ENCODE data around the gene NSG1. TPM values are rescaled to one million over a fixed set of nuclear protein-coding genes. Genes with fewer than 3 reads are reported as not detected.

The NSG1 gene
- total and polyA plus RNA-seq, 2 of the 8 experiments (the other 6 are each of a cell fraction or from before 2014, with no cell fraction given): 35.7 to 61.4 TPM

- TF ChIP-seq, protein P1, sequence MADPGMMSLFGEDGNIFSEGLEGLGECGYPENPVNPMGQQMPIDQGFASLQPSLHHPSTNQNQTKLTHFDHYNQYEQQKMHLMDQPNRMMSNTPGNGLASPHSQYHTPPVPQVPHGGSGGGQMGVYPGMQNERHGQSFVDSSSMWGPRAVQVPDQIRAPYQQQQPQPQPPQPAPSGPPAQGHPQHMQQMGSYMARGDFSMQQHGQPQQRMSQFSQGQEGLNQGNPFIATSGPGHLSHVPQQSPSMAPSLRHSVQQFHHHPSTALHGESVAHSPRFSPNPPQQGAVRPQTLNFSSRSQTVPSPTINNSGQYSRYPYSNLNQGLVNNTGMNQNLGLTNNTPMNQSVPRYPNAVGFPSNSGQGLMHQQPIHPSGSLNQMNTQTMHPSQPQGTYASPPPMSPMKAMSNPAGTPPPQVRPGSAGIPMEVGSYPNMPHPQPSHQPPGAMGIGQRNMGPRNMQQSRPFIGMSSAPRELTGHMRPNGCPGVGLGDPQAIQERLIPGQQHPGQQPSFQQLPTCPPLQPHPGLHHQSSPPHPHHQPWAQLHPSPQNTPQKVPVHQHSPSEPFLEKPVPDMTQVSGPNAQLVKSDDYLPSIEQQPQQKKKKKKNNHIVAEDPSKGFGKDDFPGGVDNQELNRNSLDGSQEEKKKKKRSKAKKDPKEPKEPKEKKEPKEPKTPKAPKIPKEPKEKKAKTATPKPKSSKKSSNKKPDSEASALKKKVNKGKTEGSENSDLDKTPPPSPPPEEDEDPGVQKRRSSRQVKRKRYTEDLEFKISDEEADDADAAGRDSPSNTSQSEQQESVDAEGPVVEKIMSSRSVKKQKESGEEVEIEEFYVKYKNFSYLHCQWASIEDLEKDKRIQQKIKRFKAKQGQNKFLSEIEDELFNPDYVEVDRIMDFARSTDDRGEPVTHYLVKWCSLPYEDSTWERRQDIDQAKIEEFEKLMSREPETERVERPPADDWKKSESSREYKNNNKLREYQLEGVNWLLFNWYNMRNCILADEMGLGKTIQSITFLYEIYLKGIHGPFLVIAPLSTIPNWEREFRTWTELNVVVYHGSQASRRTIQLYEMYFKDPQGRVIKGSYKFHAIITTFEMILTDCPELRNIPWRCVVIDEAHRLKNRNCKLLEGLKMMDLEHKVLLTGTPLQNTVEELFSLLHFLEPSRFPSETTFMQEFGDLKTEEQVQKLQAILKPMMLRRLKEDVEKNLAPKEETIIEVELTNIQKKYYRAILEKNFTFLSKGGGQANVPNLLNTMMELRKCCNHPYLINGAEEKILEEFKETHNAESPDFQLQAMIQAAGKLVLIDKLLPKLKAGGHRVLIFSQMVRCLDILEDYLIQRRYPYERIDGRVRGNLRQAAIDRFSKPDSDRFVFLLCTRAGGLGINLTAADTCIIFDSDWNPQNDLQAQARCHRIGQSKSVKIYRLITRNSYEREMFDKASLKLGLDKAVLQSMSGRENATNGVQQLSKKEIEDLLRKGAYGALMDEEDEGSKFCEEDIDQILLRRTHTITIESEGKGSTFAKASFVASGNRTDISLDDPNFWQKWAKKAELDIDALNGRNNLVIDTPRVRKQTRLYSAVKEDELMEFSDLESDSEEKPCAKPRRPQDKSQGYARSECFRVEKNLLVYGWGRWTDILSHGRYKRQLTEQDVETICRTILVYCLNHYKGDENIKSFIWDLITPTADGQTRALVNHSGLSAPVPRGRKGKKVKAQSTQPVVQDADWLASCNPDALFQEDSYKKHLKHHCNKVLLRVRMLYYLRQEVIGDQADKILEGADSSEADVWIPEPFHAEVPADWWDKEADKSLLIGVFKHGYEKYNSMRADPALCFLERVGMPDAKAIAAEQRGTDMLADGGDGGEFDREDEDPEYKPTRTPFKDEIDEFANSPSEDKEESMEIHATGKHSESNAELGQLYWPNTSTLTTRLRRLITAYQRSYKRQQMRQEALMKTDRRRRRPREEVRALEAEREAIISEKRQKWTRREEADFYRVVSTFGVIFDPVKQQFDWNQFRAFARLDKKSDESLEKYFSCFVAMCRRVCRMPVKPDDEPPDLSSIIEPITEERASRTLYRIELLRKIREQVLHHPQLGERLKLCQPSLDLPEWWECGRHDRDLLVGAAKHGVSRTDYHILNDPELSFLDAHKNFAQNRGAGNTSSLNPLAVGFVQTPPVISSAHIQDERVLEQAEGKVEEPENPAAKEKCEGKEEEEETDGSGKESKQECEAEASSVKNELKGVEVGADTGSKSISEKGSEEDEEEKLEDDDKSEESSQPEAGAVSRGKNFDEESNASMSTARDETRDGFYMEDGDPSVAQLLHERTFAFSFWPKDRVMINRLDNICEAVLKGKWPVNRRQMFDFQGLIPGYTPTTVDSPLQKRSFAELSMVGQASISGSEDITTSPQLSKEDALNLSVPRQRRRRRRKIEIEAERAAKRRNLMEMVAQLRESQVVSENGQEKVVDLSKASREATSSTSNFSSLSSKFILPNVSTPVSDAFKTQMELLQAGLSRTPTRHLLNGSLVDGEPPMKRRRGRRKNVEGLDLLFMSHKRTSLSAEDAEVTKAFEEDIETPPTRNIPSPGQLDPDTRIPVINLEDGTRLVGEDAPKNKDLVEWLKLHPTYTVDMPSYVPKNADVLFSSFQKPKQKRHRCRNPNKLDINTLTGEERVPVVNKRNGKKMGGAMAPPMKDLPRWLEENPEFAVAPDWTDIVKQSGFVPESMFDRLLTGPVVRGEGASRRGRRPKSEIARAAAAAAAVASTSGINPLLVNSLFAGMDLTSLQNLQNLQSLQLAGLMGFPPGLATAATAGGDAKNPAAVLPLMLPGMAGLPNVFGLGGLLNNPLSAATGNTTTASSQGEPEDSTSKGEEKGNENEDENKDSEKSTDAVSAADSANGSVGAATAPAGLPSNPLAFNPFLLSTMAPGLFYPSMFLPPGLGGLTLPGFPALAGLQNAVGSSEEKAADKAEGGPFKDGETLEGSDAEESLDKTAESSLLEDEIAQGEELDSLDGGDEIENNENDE (IDR thresholded peaks at IDR 0.05; ENCODE audit: insufficient replicate concordance, low read length): no peak
- TF ChIP-seq TCF12 (IDR thresholded peaks at IDR 0.05; ENCODE audit: low read depth, low read length) (no peak), TAF7 (optimal IDR thresholded peaks at IDR 0.05; ENCODE audit: borderline replicate concordance, low read depth, low read length) (no peak), JUN (IDR thresholded peaks at IDR 0.05; ENCODE audit: low read depth, low read length) (no peak), RFX5 (IDR thresholded peaks at IDR 0.05; ENCODE audit: borderline replicate concordance, low read depth, low read length) (no peak)
- TF ChIP-seq, protein P2, sequence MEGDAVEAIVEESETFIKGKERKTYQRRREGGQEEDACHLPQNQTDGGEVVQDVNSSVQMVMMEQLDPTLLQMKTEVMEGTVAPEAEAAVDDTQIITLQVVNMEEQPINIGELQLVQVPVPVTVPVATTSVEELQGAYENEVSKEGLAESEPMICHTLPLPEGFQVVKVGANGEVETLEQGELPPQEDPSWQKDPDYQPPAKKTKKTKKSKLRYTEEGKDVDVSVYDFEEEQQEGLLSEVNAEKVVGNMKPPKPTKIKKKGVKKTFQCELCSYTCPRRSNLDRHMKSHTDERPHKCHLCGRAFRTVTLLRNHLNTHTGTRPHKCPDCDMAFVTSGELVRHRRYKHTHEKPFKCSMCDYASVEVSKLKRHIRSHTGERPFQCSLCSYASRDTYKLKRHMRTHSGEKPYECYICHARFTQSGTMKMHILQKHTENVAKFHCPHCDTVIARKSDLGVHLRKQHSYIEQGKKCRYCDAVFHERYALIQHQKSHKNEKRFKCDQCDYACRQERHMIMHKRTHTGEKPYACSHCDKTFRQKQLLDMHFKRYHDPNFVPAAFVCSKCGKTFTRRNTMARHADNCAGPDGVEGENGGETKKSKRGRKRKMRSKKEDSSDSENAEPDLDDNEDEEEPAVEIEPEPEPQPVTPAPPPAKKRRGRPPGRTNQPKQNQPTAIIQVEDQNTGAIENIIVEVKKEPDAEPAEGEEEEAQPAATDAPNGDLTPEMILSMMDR (IDR thresholded peaks at IDR 0.05; ENCODE audit: control extremely low read depth in 1 of 3, insufficient read depth in 1 of 3, low read depth in 1 of 3, low read length in 3 of 3): no peak
Observed at GRCh38 chr4:4417886-4418285, 31.0 kb downstream of the NSG1 start (continued).

All from H1 (cell line).